ENCODE data around the gene ANKRD61. TPM values are rescaled to one million over a fixed set of nuclear protein-coding genes. Genes with fewer than 3 reads are reported as not detected.

The ANKRD61 gene
- total and polyA plus RNA-seq, 8 donors: 0.26 to 4.5 (median 3.4) TPM

Other genes with a start within 250 kb of the ANKRD61 start
- gene RNF216, start 249.7 kb upstream of the ANKRD61 start, total RNA-seq: 10 to 100 TPM; 28.4 to 34.4 TPM
- gene RNF216, start 249.7 kb upstream of the ANKRD61 start, polyA plus RNA-seq (ENCODE audit: insufficient read length in 6 of 6): 10 to 100 TPM; 26.2 to 34.4 (median 30.2) TPM
- gene OCM, start 150.6 kb upstream of the ANKRD61 start, total RNA-seq: not detected
- gene OCM, start 150.6 kb upstream of the ANKRD61 start, polyA plus RNA-seq (ENCODE audit: insufficient read length in 6 of 6): 1 to 10 TPM in 1 of 6 donors, under 1 TPM in 5; 0.40 to 1.2 (median 0.75) TPM
- gene CCZ1, start 132.6 kb upstream of the ANKRD61 start, total RNA-seq: 10 to 100 TPM; 64.9 to 80.8 TPM
- 10 to 100 TPM; 66.0 to 72.5 (median 69.0) TPM for gene CCZ1, start 132.6 kb upstream of the ANKRD61 start, polyA plus RNA-seq (ENCODE audit: insufficient read length in 6 of 6)
- gene RSPH10B, start 60.7 kb upstream of the ANKRD61 start, total RNA-seq: 1 to 10 TPM in 1 of 2 donors, under 1 TPM in 1; 0.09 to 1.5 TPM
- 1 to 10 TPM in 4 of 6 donors, under 1 TPM in 2; 0.89 to 5.8 (median 1.4) TPM for gene RSPH10B, start 60.7 kb upstream of the ANKRD61 start, polyA plus RNA-seq (ENCODE audit: insufficient read length in 6 of 6)
- 10 to 100 TPM; 11.8 to 12.3 TPM for gene PMS2, start 22.3 kb upstream of the ANKRD61 start, total RNA-seq
- gene PMS2, start 22.3 kb upstream of the ANKRD61 start, polyA plus RNA-seq (ENCODE audit: insufficient read length in 6 of 6): 10 to 100 TPM; 19.1 to 21.9 (median 20.0) TPM
- gene AIMP2, start 22.1 kb upstream of the ANKRD61 start, total RNA-seq: 10 to 100 TPM; 24.9 to 35.5 TPM
- gene AIMP2, start 22.1 kb upstream of the ANKRD61 start, polyA plus RNA-seq (ENCODE audit: insufficient read length in 6 of 6): 10 to 100 TPM; 12.8 to 17.2 (median 15.4) TPM
- 10 to 100 TPM; 93.2 to 98.9 TPM for gene EIF2AK1, start 27.8 kb downstream of the ANKRD61 start, total RNA-seq
- gene EIF2AK1, start 27.8 kb downstream of the ANKRD61 start, polyA plus RNA-seq (ENCODE audit: insufficient read length in 6 of 6): 100 to 1,000 TPM in 1 of 6 donors, 10 to 100 TPM in 5; 89.9 to 104 (median 92.2) TPM
- gene USP42, start 73.6 kb downstream of the ANKRD61 start, total RNA-seq: 1 to 10 TPM; 8.0 to 8.7 TPM
- 10 to 100 TPM; 13.1 to 14.8 (median 14.2) TPM for gene USP42, start 73.6 kb downstream of the ANKRD61 start, polyA plus RNA-seq (ENCODE audit: insufficient read length in 6 of 6)
- gene CYTH3, start 241.2 kb downstream of the ANKRD61 start, total RNA-seq: 10 to 100 TPM; 21.3 to 24.3 TPM
- gene CYTH3, start 241.2 kb downstream of the ANKRD61 start, polyA plus RNA-seq (ENCODE audit: insufficient read length in 6 of 6): 10 to 100 TPM; 20.7 to 29.8 (median 26.7) TPM